Hematopoietic multipotent progenitor cell treated with erythropoietin and hydrocortisone succinate and interleukin-3 and kit ligand, for 6 days (in vitro differentiated cells): ENCODE results near the gene PCDHGA5.
"Not testable (repeated sequence)": the region's sequence is repeated elsewhere in the genome, so short reads cannot be mapped to it uniquely, and the experiment has no call there.

ENCODE experiments used
- DNase-seq: peaks from one replicate; pipeline ENCODE4 v3.0.0-alpha.2; 2015

The PCDHGA5 gene

DNA sequence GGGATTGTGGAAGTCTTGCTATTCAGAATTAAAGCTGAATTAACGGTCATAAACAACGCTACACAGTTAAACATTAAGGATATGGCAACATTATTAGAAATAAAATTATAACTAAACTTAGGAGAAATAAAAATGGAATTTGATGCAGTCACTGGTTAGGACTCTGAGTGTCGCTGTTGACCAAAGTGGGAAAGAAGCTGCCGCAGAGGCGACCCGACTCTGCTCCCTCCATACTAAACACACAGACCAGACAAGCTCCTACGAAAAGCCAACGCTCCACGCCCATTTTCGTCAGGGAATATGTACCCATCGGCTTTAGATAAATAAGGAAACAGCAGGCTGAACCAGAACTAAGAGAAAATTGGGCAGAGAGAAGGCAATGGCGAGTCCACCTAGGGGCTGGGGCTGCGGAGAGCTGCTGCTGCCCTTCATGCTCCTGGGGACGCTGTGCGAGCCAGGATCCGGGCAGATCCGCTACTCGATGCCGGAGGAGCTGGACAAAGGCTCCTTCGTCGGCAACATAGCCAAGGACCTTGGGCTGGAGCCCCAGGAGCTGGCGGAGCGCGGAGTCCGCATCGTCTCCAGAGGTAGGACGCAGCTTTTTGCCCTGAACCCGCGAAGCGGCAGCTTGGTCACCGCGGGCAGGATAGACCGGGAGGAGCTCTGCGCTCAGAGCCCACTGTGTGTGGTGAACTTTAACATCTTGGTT lies at the start of gene PCDHGA5:
PCDHGA5 (plus strand) TSS at position 211 of the 709 bp plus-strand sequence; CDS start at position 380, 169 bp downstream.
- no peak for DNase-seq

DNA sequence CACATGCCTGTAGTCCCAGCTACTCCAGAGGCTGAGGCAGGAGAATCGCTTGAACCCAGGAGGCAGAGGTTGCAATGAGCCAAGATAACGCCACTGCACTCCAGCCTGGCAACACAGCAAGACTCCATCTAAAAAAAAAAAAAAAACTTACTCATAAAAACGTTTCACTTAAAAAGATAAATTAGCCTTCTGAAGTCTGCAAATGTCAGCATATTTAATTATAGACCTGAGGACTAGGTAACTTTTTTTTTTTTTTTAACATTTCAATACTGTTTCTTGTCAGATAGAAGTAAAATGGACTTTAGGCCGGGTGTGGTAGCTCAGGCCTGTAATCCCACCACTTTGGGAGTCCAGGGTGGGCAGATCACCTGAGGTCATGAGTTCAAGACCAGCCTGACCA lies 47.0 kb upstream of the PCDHGA5 start:
- not testable (repeated sequence) for DNase-seq

DNA sequence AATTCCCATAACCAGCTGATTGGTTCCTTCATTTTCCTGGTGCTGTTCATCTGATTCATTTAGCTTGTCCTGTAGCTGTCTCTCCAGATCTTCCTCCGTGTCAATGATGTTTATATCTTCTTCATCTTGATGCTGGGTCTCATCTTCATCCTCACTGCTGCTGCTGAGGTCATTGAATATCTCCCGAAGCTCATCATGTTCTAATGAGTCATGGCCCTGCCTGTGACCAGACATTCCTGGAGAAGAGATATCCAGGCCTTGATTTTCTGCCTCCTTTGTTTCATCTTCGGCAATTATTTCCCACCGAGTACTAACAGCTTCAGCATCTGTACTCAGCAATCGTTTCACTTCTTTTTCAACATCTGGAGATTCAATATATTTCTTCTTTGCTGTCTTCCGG lies 44.8 kb upstream of the PCDHGA5 start:
- no peak for DNase-seq

DNA sequence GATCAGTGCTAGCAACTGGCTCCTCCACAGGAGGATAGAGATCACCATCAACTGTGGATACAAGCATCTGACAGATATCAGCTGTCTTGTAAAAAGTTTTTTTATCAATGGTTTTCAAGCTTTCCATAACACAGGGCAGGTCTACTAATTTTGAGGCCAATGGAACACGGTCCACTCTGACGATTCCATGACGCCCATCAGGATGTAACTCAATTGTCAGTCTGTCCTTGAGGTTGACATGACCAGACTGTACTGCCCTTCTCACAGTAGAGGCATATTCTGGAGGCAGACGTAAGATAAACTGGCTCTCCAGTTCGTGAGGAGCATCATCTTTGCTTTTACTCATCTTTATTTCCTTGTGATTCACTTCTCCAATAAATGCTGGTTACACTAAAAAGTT lies 44.3 kb upstream of the PCDHGA5 start:
- DNase-seq = no peak

DNA sequence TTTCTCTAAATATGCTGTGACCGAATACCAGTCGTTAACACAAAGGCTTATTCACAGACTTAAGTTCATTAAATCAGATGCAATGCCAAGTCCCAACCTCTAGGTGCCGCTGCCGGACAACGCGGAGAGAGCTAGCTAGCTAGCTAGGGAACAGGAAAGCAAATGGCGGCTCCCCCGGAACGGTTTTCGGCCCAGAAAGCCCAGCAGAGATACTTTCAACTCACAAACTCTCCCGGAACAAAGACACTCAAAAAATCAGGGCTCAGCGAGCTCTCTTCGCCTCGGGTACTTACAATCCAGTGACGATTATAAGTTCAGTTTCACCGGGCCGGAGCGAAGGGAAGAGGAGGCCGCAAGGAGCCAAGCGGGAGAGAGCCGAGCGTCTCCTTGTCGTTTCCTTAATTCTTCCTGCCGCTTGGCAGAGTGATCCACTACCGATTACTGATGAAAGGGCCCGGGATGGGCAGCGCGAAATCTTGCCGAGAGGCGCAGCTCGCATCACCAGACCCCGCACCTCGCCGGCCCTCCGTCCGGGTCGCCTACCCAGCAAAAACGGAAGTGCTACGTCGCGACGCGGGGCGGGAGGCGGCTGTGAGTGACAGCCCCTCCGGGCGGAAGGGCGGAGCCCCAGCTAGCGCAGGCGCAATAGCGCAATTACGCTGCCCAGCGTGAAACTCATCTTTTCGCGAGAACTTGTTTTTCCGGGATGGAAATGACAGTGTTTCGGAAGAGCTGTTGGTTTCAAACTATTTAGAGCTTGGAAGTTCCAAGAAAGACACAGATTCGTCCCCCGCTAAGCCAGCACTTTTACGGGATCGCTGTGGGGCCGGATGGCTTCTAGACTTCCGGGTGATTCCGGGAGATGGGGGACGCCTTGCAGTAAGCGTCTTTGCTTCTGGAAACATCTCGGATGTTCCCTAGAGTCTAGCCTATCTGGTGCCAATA lies 43.5 kb upstream of the PCDHGA5 start, which contains the start of gene TAF7:
TAF7 (minus strand) TSS at position 560 of the 945 bp plus-strand sequence. CDS start 740 bp downstream, outside the sequence.
- DNase-seq = peak; percentile 94

DNA sequence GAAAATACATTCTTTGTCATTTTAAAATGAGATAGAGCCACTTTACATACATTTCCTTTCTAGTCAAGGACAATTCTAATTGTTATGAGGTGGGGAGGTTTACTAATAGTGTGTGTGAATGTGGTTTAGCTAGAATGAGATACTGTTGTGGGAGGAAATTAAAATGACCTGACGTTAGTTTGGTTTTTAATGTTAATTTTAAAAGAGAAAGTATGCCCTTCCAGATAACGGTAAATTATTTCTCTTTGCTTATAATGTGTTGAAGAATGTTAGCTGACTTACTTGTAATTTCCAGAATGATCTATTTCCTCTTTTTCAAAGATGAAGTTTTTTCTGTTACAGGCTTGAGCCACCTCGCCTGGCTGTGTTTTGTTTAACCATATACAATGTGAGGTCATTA lies 41.7 kb upstream of the PCDHGA5 start:
- DNase-seq = no peak

DNA sequence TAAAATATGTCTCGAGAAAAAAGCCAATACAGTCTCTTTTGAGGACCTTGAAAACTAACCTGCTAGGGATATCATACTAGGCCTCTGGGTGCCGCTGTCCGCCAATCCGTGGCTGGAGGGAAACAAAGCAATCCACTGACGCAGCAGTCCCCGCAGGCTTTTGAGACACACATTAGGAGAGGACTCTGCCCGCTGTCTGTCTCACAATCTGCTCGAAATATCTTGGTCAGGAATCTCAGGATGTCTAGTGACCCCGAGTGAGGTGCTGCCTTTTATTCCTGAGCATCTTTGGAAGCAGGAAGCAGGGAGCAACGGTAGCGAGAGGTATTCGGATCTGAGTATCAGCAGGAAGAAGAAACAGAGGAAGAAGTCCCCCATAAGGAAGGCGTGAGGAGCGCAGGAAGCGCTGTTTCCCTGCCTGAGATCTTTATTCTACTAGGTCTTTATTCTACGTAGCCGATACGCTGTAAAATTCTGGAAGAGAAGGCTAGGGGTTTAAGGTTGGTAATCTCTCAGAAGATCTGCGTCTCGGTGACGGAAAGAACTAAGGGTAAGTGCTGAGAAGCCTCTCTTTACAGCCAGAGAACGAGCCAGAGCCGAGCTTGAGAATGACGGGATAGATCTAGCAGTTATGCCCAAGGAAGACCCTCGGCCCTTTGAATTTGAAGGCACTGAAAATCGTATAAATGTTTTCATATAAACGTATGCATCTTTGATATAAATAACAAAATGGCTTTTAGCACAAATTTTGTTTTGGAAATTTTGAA lies 37.7 kb upstream of the PCDHGA5 start:
- peak; percentile 39 for DNase-seq

DNA sequence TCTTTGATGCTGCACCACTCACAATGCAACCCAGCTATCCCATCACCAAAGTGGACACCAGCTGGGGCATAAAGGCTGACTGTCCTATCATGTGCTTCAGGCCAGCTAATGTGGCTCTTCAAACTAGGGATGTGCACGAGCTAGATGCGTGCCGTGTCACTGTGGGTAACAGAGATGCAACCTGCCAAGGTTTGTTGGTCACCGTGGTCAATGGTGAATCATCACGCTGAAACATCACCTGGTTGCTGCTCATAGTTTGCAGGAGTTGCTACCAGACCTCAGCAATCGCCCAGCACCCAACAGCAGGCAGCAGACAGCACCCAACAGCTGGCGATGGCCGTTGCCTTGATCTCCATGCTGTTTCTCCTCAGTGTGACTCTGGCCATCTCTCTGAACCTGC lies 35.7 kb upstream of the PCDHGA5 start:
- DNase-seq = no peak

DNA sequence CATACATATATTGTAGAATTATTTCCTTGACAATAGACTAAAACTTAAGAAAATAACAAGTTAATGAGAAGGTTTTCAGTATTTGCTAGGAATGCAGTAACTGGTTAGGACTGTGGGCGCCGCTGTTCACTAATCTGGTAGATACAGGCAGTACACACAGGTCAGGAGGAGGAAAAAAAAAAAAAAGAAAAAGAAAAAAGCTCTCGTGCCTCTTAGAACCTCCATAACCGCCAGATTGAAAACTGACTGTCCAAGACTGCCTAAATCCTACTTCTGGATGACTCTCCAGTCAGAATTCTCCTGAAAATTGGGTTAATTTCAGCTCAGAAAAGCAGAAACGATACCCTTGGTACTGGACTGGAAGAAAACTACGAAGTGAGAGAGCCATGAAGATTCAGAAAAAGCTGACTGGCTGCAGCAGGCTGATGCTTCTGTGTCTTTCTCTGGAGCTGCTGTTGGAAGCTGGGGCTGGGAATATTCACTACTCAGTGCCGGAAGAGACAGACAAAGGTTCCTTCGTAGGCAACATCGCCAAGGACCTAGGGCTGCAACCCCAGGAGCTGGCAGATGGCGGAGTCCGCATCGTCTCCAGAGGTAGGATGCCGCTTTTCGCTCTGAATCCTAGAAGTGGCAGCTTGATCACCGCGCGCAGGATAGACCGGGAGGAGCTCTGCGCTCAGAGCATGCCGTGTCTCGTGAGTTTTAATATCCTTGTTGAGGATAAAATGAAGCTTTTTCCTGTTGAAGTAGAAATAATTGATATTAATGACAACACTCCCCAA lies 33.5 kb upstream of the PCDHGA5 start, which contains the start of gene PCDHGA1:
PCDHGA1 (plus strand) TSS at position 216 of the 782 bp plus-strand sequence.
- peak; percentile 27 for DNase-seq

DNA sequence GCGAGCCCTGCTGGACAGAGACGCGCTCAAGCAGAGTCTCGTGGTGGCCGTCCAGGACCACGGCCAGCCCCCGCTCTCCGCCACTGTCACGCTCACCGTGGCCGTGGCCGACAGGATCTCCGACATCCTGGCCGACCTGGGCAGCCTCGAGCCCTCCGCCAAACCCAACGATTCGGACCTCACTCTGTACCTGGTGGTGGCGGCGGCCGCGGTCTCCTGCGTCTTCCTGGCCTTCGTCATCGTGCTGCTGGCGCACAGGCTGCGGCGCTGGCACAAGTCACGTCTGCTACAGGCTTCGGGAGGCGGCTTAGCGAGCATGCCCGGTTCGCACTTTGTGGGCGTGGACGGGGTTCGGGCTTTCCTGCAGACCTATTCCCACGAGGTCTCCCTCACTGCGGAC lies 31.4 kb upstream of the PCDHGA5 start:
- not testable (repeated sequence) for DNase-seq

DNA sequence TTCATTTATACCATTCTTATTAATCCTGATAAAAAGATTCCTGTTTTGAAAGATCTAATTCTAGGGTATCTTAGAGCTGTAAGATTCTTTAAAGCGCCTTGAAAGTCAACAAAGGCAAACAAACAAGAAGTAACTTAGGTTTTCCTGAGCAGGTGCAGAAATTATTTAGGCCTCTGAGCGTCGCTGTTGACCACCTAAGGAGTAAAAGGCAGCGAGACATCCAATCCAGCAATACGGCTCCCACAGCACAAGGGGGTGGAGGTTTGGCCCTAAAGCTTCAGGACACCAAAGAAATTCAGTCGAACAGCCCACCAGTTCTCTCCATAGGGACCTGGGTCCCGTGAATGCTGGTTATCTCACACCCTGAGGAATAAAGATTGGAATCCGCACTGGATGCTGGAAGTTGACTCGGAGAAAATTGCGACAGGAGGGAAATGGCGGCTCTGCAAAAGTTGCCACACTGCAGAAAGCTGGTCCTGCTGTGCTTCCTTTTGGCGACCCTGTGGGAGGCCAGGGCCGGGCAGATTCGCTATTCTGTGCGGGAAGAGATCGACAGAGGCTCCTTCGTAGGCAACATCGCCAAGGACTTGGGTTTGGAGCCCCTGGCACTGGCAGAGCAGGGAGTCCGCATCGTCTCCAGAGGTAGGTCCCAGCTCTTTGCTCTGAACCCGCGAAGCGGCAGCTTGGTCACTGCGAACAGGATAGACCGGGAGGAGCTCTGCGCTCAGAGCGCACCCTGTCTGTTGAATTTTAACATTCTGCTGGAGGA lies 25.2 kb upstream of the PCDHGA5 start, which contains the start of gene PCDHGA2:
PCDHGA2 (plus strand) TSS at position 223 of the 769 bp plus-strand sequence.
- peak; percentile 34 for DNase-seq

DNA sequence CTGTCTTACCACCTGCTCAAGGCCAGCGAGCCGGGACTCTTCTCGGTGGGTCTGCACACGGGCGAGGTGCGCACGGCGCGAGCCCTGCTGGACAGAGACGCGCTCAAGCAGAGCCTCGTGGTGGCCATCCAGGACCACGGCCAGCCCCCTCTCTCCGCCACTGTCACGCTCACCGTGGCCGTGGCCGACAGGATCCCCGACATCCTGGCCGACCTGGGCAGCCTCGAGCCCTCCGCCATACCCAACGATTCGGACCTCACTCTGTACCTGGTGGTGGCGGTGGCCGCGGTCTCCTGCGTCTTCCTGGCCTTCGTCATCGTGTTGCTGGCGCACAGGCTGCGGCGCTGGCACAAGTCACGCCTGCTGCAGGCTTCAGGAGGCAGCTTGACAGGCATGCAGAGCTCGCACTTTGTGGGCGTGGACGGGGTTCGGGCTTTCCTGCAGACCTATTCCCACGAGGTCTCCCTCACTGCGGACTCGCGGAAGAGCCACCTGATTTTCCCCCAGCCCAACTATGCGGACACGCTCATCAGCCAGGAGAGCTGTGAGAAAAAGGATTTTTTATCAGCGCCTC lies 23.1 kb upstream of the PCDHGA5 start:
- not testable (repeated sequence) for DNase-seq

DNA sequence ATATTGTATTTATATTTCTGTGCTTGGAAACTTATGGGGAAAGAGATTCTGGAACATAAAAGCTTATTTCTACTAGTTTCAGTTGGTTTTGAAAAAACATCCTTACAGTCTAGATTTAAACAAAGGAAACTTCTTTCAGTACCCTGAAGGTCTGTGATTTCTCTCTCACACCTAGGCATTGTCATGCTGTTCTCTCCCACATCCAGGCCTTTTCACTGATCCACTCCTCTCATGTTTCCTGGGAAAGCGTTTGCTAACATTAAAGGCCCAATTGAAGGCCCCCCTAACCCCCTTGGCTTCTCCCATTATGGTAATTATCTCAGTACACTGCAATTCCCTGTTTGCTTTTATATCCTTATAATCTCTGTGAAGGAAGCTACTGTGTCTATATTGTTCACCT lies 21.2 kb upstream of the PCDHGA5 start:
- DNase-seq = no peak

DNA sequence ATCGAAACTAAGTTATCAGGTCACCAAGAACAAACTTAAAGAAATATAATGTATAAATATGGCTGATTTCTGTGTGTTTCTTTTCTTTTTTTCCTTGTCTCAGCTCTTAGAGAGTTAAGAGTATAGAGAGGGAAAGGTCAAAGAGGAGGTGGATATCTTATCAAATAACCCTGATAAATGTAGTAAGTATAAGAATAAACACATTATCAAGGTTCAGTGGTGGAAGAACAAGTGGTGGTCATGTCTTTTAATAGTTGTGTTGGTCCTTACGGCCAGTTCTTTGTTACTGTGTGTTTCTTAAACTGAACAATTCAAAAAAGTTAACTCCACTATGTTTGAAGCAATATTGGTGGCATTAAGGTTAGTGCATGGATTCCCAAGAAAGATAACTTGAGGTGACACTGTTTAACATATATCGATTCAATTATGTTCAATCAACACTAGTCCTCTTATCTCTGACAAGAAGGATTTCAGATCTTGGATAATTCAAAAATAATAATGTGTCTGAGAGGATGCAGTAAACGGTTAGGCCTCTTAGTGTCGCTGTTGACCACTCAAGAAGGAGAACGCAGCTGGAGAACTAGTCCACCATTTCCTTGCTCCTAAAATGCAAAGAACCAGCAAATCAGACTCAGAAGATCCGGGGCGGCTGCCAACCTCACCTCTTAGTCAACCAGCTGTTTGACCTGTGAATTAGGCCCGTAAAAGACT lies 20.6 kb upstream of the PCDHGA5 start, which contains the start of gene PCDHGA3:
PCDHGA3 (plus strand) TSS at position 588 of the 711 bp plus-strand sequence. CDS start 205 bp downstream, outside the sequence.
- DNase-seq = peak; percentile 46

DNA sequence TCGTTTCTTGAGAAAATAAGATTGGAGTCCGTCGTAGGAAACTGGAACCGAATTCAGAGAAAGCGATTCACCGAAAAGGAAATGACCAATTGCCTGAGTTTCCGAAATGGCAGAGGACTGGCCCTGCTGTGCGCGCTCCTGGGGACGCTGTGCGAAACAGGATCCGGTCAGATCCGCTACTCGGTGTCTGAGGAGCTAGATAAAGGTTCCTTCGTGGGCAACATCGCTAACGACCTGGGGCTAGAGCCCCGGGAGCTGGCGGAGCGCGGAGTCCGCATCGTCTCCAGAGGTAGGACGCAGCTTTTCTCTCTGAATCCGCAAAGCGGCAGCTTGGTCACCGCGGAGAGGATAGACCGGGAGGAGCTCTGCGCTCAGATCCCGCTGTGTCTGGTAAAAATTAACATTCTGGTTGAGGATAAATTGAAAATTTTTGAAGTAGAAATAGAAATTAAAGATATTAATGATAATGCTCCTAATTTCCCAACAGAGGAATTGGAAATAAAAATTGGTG lies 20.0 kb upstream of the PCDHGA5 start:
- no peak for DNase-seq

DNA sequence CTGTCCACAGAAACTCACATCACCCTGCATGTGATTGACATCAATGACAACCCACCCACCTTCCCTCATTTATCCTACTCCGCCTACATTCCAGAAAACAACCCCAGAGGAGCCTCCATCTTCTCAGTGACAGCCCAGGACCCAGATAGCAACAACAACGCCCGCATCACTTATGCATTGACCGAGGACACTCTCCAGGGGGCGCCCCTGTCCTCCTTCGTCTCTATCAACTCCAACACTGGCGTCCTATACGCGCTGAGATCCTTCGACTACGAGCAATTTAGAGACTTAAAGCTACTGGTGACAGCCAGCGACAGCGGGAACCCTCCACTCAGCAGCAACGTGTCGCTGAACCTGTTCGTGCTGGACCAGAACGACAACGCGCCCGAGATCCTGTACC lies 18.6 kb upstream of the PCDHGA5 start:
- DNase-seq = no peak

DNA sequence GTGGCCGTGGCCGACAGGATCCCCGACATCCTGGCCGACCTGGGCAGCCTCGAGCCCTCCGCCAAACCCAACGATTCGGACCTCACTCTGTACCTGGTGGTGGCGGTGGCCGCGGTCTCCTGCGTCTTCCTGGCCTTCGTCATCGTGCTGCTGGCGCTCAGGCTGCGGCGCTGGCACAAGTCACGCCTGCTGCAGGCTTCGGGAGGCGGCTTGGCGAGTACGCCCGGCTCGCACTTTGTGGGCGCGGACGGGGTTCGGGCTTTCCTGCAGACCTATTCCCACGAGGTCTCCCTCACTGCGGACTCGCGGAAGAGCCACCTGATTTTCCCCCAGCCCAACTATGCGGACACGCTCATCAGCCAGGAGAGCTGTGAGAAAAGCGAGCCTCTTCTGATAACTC lies 17.9 kb upstream of the PCDHGA5 start:
- DNase-seq = not testable (repeated sequence)

DNA sequence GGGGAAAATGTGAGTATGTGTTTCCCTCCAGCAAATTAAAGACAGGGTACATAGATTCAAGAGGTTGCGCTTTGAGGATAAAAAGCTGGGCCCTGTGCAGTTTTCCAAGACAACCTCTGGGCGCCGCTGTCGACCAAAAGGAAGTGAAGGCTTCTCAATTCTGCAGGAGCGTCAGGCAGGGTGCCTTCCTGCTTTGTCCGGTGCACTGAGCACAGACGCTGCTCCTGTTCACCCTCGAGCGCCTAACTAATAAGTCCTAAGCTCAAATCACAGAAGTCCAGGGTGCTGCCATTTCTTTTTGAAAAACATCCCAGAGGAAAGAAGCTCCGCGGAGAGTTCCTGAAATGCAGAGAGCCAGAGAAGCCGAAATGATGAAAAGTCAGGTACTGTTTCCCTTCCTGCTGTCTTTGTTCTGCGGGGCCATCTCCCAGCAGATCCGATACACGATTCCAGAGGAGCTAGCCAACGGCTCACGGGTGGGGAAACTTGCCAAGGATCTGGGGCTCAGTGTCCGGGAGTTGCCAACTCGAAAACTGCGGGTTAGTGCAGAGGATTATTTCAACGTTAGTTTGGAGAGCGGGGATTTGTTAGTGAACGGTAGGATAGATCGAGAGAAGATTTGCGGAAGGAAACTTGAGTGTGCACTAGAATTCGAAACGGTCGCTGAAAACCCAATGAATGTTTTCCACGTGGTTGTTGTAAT lies 13.9 kb upstream of the PCDHGA5 start, which contains the start of gene PCDHGB1:
PCDHGB1 (plus strand) TSS at position 183 of the 703 bp plus-strand sequence; CDS start at position 345, 162 bp downstream.
- DNase-seq = peak; percentile 30

DNA sequence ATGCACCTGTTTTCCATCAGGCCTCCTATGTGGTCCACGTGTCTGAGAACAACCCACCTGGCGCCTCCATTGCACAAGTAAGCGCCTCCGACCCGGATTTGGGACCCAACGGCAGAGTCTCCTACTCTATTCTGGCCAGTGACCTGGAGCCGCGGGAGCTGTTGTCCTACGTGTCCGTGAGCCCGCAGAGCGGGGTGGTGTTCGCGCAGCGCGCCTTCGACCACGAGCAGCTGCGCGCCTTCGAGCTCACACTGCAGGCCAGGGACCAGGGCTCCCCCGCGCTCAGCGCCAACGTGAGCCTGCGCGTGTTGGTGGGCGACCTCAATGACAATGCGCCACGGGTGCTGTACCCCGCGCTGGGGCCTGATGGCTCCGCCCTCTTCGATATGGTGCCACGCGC lies 12.4 kb upstream of the PCDHGA5 start:
- DNase-seq = no peak
